Measurements from ENCODE around the gene THSD1.

Gene THSD1

DNA sequence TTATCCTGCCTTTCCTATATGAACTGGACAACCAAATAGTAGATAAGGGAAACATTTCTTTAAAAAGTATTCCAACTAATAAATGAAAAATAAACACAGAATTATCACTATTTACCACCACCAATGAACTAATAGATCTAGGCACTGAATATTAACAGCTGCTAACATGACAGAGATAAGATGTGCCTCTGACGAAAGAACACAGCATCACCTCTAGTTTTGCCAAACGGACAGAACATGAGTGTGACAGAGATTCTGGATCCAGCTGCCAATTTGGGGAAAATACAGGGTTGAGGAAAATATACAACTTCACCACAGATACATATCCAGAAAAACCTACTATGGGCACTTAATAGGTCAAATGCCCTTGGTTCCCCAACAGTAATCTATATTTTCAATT is 26.5 kb upstream of the THSD1 start:
- TF ChIP-seq, protein P1, sequence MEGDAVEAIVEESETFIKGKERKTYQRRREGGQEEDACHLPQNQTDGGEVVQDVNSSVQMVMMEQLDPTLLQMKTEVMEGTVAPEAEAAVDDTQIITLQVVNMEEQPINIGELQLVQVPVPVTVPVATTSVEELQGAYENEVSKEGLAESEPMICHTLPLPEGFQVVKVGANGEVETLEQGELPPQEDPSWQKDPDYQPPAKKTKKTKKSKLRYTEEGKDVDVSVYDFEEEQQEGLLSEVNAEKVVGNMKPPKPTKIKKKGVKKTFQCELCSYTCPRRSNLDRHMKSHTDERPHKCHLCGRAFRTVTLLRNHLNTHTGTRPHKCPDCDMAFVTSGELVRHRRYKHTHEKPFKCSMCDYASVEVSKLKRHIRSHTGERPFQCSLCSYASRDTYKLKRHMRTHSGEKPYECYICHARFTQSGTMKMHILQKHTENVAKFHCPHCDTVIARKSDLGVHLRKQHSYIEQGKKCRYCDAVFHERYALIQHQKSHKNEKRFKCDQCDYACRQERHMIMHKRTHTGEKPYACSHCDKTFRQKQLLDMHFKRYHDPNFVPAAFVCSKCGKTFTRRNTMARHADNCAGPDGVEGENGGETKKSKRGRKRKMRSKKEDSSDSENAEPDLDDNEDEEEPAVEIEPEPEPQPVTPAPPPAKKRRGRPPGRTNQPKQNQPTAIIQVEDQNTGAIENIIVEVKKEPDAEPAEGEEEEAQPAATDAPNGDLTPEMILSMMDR (IDR thresholded peaks at IDR 0.05) = no peak
- no peak for TF ChIP-seq ZFX (IDR thresholded peaks at IDR 0.05; ENCODE audit: borderline replicate concordance)
- H3K27ac ChIP-seq = no peak overlapping the region

DNA sequence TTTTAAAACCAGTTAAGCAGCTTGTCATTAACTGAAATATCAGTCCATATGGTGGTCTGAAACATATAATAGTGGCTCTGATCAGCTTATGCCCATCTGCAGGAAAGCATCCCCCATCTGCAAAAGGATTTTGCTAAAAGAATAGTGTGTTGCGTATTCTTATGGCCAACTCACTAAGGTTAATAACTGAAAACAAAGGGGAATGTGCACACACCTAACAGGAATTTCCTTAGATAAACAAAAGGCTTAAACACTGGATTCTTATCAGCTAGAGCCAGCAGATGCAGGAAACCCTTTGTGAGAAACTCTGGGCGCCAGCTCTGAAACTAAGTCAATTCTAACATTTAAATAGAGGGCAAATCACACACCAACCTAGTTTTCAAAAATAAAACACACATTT is 22.3 kb upstream of the THSD1 start:
- no peak overlapping the region for H3K27ac ChIP-seq
- TF ChIP-seq ZFX (IDR thresholded peaks at IDR 0.05; ENCODE audit: borderline replicate concordance) = no peak
- TF ChIP-seq, protein P1 (IDR thresholded peaks at IDR 0.05) = no peak

DNA sequence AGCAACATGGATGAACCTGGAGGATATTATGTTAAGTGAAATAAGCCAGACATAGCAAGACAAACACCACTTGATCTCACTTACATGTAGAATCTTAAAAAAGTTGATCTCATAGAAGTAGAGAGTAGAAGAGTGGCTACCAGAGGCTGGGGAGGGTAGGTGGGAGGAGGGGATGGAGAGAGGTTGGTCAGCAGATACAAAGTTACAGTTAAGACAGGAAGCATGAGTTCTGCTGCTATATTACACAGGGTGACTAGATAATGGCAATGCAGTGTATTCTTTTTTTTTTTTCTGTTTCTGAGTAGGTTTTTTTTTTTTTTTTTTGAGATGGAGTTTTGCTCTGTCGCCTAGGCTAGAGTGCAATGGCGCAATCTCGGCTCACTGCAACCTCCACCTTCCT is 15.2 kb upstream of the THSD1 start:
- no peak overlapping the region for H3K27ac ChIP-seq
- TF ChIP-seq ZFX (IDR thresholded peaks at IDR 0.05; ENCODE audit: borderline replicate concordance) = no peak
- TF ChIP-seq, protein P1 (IDR thresholded peaks at IDR 0.05) = no peak

DNA sequence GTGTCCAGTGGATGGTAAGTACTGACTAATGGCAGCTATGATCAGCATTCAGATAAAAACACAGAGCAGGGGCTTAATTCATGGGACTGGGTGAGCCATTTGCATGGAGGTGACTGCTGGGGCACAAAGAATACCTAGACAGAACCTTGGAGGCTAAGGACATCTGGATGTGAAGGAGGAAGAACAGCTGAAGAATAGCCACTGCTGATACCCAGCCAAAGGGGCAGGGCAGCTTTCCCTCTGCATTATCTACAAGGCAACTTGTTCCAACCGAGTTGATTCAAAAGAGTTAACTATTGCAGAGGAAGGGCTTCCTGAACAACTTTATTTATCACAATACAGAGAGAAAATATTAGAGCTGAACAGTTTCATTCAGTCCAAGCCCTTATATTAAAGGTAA is 13.1 kb upstream of the THSD1 start:
- no peak overlapping the region for H3K27ac ChIP-seq
- no peak for TF ChIP-seq ZFX (IDR thresholded peaks at IDR 0.05; ENCODE audit: borderline replicate concordance)
- TF ChIP-seq, protein P1 (IDR thresholded peaks at IDR 0.05) = no peak

DNA sequence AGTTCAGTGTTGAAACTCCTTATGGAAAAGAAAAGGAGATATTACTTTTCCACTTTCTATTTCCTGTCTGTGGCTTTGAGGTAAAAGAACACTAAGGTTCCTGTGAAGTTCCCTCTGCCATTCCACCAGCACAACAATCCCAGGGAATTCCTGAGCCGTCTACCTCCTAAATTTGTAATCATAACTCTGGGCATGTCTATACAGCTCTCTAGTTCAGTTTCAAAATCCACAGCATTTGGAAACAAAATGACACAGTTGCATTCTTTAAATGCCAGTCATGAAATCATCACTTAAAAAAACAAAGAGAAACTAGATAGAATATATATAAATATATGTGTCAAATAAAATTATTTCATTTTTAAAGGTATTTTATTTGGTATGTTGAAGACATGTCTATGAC is 9.0 kb upstream of the THSD1 start:
- no peak overlapping the region for H3K27ac ChIP-seq
- no peak for TF ChIP-seq ZFX (IDR thresholded peaks at IDR 0.05; ENCODE audit: borderline replicate concordance)
- TF ChIP-seq, protein P1 (IDR thresholded peaks at IDR 0.05) = no peak

DNA sequence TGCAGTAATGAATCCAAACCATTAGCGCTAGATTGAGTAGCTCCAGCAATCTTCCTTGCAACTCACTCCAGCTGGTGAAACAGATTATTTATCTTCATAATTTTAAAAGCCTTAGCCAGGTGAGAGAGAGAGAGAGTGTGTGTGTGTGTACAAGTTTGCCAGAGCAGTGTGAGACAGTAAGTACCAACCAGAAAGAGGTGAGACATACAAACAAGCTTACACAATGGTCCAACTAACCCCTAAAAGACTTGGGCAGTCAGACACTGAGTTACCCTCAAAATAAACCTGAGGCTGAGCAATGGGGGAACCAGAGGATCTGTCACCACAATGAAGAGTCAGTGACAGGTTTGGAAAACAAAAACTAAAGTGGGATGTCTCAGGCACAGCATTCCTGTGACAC is 8.1 kb upstream of the THSD1 start:
- TF ChIP-seq, protein P1 (IDR thresholded peaks at IDR 0.05) = no peak
- TF ChIP-seq ZFX (IDR thresholded peaks at IDR 0.05; ENCODE audit: borderline replicate concordance) = no peak
- no peak overlapping the region for H3K27ac ChIP-seq

DNA sequence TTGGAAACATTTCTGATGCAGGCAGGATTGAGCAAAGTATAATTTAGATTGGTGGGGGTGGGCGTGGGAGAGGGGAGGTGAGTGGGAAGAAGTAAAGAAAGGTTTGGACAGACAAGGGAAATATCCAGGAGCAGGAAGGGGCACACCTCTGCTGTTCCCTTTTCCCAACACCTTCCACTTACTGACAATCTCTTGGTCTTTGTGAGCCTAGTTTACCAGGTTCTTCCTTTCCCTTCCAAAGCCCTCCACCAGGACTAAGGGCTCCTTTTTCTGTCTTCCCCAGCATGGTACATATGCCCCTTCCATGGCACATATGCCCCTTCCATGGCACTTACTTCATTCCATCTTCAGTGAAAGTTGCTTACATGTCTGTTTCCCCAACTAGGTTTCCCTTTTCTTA is 6.2 kb upstream of the THSD1 start:
- no peak overlapping the region for H3K27ac ChIP-seq
- TF ChIP-seq ZFX (IDR thresholded peaks at IDR 0.05; ENCODE audit: borderline replicate concordance) = no peak
- TF ChIP-seq, protein P1 (IDR thresholded peaks at IDR 0.05) = no peak
